ENCODE data around the gene DEFB118.
"Not testable (repeated sequence)": the region's sequence is repeated elsewhere in the genome, so short reads cannot be mapped to it uniquely, and the experiment has no call there.

DEFB118 gene

GRCh38 chr20:31368301-31368700 is at the start of gene DEFB118:
Gene DEFB118, plus strand, starts transcription at chr20:31368601. Its CDS starts 50 bp downstream, at chr20:31368651.
- DNase-seq = no peak

- DNase-seq = no peak
These were observed 45.9 kb upstream of the DEFB118 start for GRCh38 chr20:31322504-31322903.

- DNase-seq = no peak
These were observed 37.5 kb upstream of the DEFB118 start for GRCh38 chr20:31330893-31331292.

- no peak for DNase-seq
These were observed 26.9 kb upstream of the DEFB118 start for GRCh38 chr20:31341470-31341869.

- DNase-seq = no peak
These were observed 12.4 kb upstream of the DEFB118 start for GRCh38 chr20:31355981-31356380.

- DNase-seq = no peak
These were observed 5.1 kb upstream of the DEFB118 start for GRCh38 chr20:31363295-31363694.

GRCh38 chr20:31364272-31364671 is 4.1 kb upstream of the DEFB118 start:
- not testable (repeated sequence) for DNase-seq

GRCh38 chr20:31374346-31374745 is 5.9 kb downstream of the DEFB118 start:
- DNase-seq = no peak

- DNase-seq = no peak
These were observed 22.1 kb downstream of the DEFB118 start, which contains the start of gene DEFB119 for GRCh38 chr20:31390490-31390889. Gene DEFB119, minus strand, starts transcription at chr20:31390590. Its CDS starts 107 bp downstream, at chr20:31390483.

- DNase-seq = no peak
These were observed 24.4 kb downstream of the DEFB118 start for GRCh38 chr20:31392836-31393235.

GRCh38 chr20:31394900-31395299 is 26.5 kb downstream of the DEFB118 start:
- DNase-seq = no peak

GRCh38 chr20:31403886-31404285 is 35.5 kb downstream of the DEFB118 start:
- DNase-seq = no peak

GRCh38 chr20:31406115-31406514 is 37.7 kb downstream of the DEFB118 start, which contains the start of gene DEFB121:
Gene DEFB121, minus strand, starts transcription at chr20:31406215. Its CDS starts 63 bp downstream, at chr20:31406152.
- no peak for DNase-seq

GRCh38 chr20:31410011-31410410 is 41.6 kb downstream of the DEFB118 start:
- DNase-seq = no peak

- DNase-seq = no peak
These were observed 46.0 kb downstream of the DEFB118 start for GRCh38 chr20:31414381-31414780.

- DNase-seq = no peak
These were observed 47.3 kb downstream of the DEFB118 start for GRCh38 chr20:31415653-31416052.

- no peak for DNase-seq
These were observed 49.9 kb downstream of the DEFB118 start for GRCh38 chr20:31418307-31418706.
